HepG2 (cell line): ENCODE data around the gene NT5C. TPM values are rescaled to one million over a fixed set of nuclear protein-coding genes. Genes with fewer than 3 reads are reported as not detected.

Source experiments
- AKAP8 ChIP-seq: sonication (generic); formaldehyde crosslinking; IDR thresholded peaks from 2 replicates; pipeline ENCODE4 v1.5.1; 2020; ENCODE audit warnings: mild to moderate bottlenecking, missing genetic modification reagents
- ATF7 ChIP-seq, 2 experiments: fragments of 450-650 bp in 1 of 2; sonication (generic) in 1 of 2; formaldehyde crosslinking in 1 of 2; IDR thresholded peaks; 2 replicates each; pipeline versions ENCODE4 v1.4.0 to v1.6.1; 2016 to 2020; ENCODE audit warnings: antibody characterized with exemption in 1 of 2, mild to moderate bottlenecking in 1 of 2, missing genetic modification reagents in 1 of 2
- BORCS8-MEF2B ChIP-seq: sonication (generic); formaldehyde crosslinking; IDR thresholded peaks from 2 replicates; pipeline ENCODE4 v1.8.0; 2022; ENCODE audit warnings: mild to moderate bottlenecking, missing genetic modification reagents
- CBX1 ChIP-seq: IDR thresholded peaks from one replicate; pipeline ENCODE4 v1.6.1; 2016; ENCODE audit warnings: antibody characterized with exemption, low read depth
- GPN1 ChIP-seq: sonication (generic); formaldehyde crosslinking; IDR thresholded peaks from 2 replicates; pipeline ENCODE4 v1.5.1; 2020; ENCODE audit warnings: missing genetic modification reagents, borderline replicate concordance
- HMG20B ChIP-seq: conservative IDR thresholded peaks from 2 replicates; pipeline ENCODE4 v1.6.1; 2016; ENCODE audit warnings: missing genetic modification reagents, missing compliant biosample characterization
- IKZF1 ChIP-seq: fragments of 450-650 bp; IDR thresholded peaks from 2 replicates; pipeline ENCODE4 v1.7.1; 2016
- MEF2D ChIP-seq: sonication (generic); formaldehyde crosslinking; IDR thresholded peaks from 2 replicates; pipeline ENCODE4 v1.5.1; 2020; ENCODE audit warnings: mild to moderate bottlenecking, missing genetic modification reagents
- MEIS2 ChIP-seq: sonication (generic); formaldehyde crosslinking; IDR thresholded peaks from 2 replicates; pipeline ENCODE4 v1.9.0; 2021; ENCODE audit warnings: mild to moderate bottlenecking, missing genetic modification reagents
- MIER3 ChIP-seq: IDR thresholded peaks from 2 replicates; pipeline ENCODE4 v1.6.1; 2016; ENCODE audit warnings: missing compliant biosample characterization, borderline replicate concordance
- MYC ChIP-seq: sonication (generic); formaldehyde crosslinking; IDR thresholded peaks from 2 replicates; pipeline ENCODE4 v1.9.0; 2021; ENCODE audit warnings: missing genetic modification reagents, borderline replicate concordance
- PITX1 ChIP-seq: sonication (generic); formaldehyde crosslinking; IDR thresholded peaks from 2 replicates; pipeline ENCODE4 v1.5.1; 2020; ENCODE audit warnings: mild to moderate bottlenecking, missing genetic modification reagents
- RAD21 ChIP-seq: fragments of 450-650 bp; formaldehyde crosslinking; IDR thresholded peaks from 2 replicates; pipeline ENCODE4 v1.5.0; 2020; ENCODE audit warnings: mild to moderate bottlenecking
- SAFB2 ChIP-seq: sonication (generic); formaldehyde crosslinking; IDR thresholded peaks from 2 replicates; pipeline ENCODE4 v1.5.1; 2020; ENCODE audit warnings: missing genetic modification reagents, low read depth, mild to moderate bottlenecking, borderline replicate concordance
- SALL1 ChIP-seq: sonication (generic); formaldehyde crosslinking; IDR thresholded peaks from 2 replicates; pipeline ENCODE4 v1.8.0; 2022; ENCODE audit warnings: mild to moderate bottlenecking, missing genetic modification reagents
- SIX1 ChIP-seq: sonication (generic); formaldehyde crosslinking; IDR thresholded peaks from 2 replicates; pipeline ENCODE4 v1.4.0; 2020; ENCODE audit warnings: missing genetic modification reagents, borderline replicate concordance
- ZBTB1 ChIP-seq: sonication (generic); formaldehyde crosslinking; IDR thresholded peaks from 2 replicates; pipeline ENCODE4 v1.4.0; 2020; ENCODE audit warnings: missing genetic modification reagents, borderline replicate concordance
- ZFP36L1 ChIP-seq: sonication (generic); formaldehyde crosslinking; IDR thresholded peaks from 2 replicates; pipeline ENCODE4 v1.8.0; 2022; ENCODE audit warnings: mild to moderate bottlenecking, missing genetic modification reagents, moderate library complexity
- ZMYM2 ChIP-seq: sonication (generic); formaldehyde crosslinking; IDR thresholded peaks from 2 replicates; pipeline ENCODE4 v1.8.0; 2022; ENCODE audit warnings: mild to moderate bottlenecking, missing genetic modification reagents
- ZNF460 ChIP-seq: sonication (generic); formaldehyde crosslinking; IDR thresholded peaks from 2 replicates; pipeline ENCODE4 v1.5.1; 2020; ENCODE audit warnings: missing genetic modification reagents, mild to moderate bottlenecking, borderline replicate concordance
- ZNF496 ChIP-seq: sonication (generic); formaldehyde crosslinking; IDR thresholded peaks from 2 replicates; pipeline ENCODE4 v1.8.1; 2023; ENCODE audit warnings: mild to moderate bottlenecking, moderate library complexity, missing genetic modification reagents; ENCODE audit not compliant: insufficient replicate concordance
- ZNF605 ChIP-seq: sonication (generic); formaldehyde crosslinking; IDR thresholded peaks from 2 replicates; pipeline ENCODE4 v1.8.0; 2022; ENCODE audit warnings: mild to moderate bottlenecking, missing genetic modification reagents
- polyA plus RNA-seq, 8 experiments: library from polyadenylated mRNA; depleted of rRNA in 3 of 8; stranded (reverse) in 7 of 8; unstranded in 1 of 8; fragments of >200 nt; fragmentation: Illumina TruSeq in 4 of 8; extraction: Trizol in 4 of 8; gene quantifications; 2 replicates each; pipeline versions ENCODE4 v1.2.1 to v1.2.3, GENCODE V29; 2011 to 2016; ENCODE audit warnings: low read depth in 4 of 8, missing spikeins in 1 of 8, mixed read lengths in 1 of 8; ENCODE audit not compliant: insufficient read depth in 1 of 8
- total RNA-seq, 5 experiments: library from RNA; depleted of rRNA; stranded (reverse); fragments of >200 nt; fragmentation: Illumina TruSeq; extraction: Trizol; gene quantifications; 2 replicates each; pipeline ENCODE4 v1.2.3, GENCODE V29; 2016; ENCODE audit warnings: low read depth in 1 of 5
- TF ChIP-seq, protein P1 (sequence below): IDR thresholded peaks from 2 replicates; pipeline ENCODE4 v1.6.1; 2016; ENCODE audit warnings: missing genetic modification reagents, missing compliant biosample characterization
- TF ChIP-seq, protein P2 (sequence below): sonication (generic); formaldehyde crosslinking; IDR thresholded peaks from 2 replicates; pipeline ENCODE4 v1.9.0; 2022; ENCODE audit warnings: missing genetic modification reagents, mild to moderate bottlenecking, borderline replicate concordance
- TF ChIP-seq, protein P3 (sequence below): sonication (generic); formaldehyde crosslinking; IDR thresholded peaks from 2 replicates; pipeline ENCODE4 v1.9.0; 2022; ENCODE audit warnings: low read depth, missing genetic modification reagents
- TF ChIP-seq, protein P4 (sequence below): IDR thresholded peaks from 2 replicates; pipeline ENCODE4 v1.6.1; 2016; ENCODE audit warnings: missing compliant biosample characterization, missing genetic modification reagents, borderline replicate concordance

The NT5C gene
- total and polyA plus RNA-seq, 2 of the 13 experiments (the other 11 are each of a cell fraction or from before 2014, with no cell fraction given), result 42.8 to 48.6 TPM

DNA sequence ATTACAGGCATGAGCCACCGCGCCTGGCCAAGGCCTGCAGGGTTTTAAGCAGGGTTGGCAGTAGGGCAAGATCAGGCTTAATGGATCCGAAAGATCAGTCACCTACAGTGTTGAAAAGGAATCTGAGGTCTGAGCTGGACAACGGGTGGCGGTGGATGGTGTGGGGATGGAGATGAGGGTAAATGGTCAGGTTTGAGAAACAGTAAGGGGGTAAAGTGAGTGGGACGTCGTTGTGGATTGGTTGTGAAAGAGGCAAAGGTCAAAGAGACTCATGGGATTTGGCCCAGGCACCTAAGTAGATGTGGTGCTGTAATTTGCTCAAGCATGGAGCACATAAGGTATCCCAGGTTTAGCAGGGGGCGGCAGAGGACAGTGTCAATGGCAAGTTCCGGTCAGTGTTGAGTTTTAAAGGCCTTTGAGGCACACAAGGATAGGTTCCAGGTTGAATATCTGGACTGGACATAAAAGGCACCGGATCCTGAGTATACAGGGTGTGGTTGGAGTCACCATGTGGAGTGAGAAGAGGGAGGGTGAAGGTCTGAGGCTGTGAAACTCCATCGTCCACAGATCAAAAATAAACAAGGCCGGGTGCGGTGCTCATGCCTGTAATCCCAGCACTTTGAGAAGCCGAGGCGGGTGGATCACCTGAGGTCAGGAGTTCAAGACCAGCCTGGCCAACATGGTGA lies 44.9 kb downstream of the NT5C start (continued):
- no peak for TF ChIP-seq GPN1 (CRISPR knock-in tag)
- TF ChIP-seq BORCS8-MEF2B (CRISPR knock-in tag), result no peak
- TF ChIP-seq HMG20B, result peak; percentile 34; the same call in 1 of the 2 replicates
- no peak for TF ChIP-seq MEIS2 (CRISPR knock-in tag)
- no peak for TF ChIP-seq IKZF1
- TF ChIP-seq MEF2D (CRISPR knock-in tag), result peak; percentile 58; the same call in 1 of the 2 replicates
- TF ChIP-seq, protein P1, sequence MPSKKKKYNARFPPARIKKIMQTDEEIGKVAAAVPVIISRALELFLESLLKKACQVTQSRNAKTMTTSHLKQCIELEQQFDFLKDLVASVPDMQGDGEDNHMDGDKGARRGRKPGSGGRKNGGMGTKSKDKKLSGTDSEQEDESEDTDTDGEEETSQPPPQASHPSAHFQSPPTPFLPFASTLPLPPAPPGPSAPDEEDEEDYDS, result no peak; the same call in 1 of the 2 replicates
- TF ChIP-seq SAFB2 (CRISPR knock-in tag), result no peak; the same call in 1 of the 2 replicates
- TF ChIP-seq ATF7 (IDR thresholded peaks at IDR 0.05), result peak; percentile 8; the same call in 1 of the 2 replicates
- TF ChIP-seq ATF7 (CRISPR knock-in tag; IDR thresholded peaks at IDR 0.05), result no peak; the same call in 1 of the 2 replicates
- peak; percentile 36; the same call in 1 of the 2 replicates for TF ChIP-seq MIER3 (CRISPR knock-in tag)
- TF ChIP-seq SALL1, result no peak
- TF ChIP-seq, protein P2, sequence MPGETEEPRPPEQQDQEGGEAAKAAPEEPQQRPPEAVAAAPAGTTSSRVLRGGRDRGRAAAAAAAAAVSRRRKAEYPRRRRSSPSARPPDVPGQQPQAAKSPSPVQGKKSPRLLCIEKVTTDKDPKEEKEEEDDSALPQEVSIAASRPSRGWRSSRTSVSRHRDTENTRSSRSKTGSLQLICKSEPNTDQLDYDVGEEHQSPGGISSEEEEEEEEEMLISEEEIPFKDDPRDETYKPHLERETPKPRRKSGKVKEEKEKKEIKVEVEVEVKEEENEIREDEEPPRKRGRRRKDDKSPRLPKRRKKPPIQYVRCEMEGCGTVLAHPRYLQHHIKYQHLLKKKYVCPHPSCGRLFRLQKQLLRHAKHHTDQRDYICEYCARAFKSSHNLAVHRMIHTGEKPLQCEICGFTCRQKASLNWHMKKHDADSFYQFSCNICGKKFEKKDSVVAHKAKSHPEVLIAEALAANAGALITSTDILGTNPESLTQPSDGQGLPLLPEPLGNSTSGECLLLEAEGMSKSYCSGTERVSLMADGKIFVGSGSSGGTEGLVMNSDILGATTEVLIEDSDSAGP (CRISPR knock-in tag), result peak; percentile 12; the same call in 1 of the 2 replicates
- no peak for TF ChIP-seq SIX1 (CRISPR knock-in tag)
- peak; percentile 72 for TF ChIP-seq MYC (CRISPR knock-in tag)
- no peak for TF ChIP-seq ZNF460 (CRISPR knock-in tag)
- TF ChIP-seq, protein P3, sequence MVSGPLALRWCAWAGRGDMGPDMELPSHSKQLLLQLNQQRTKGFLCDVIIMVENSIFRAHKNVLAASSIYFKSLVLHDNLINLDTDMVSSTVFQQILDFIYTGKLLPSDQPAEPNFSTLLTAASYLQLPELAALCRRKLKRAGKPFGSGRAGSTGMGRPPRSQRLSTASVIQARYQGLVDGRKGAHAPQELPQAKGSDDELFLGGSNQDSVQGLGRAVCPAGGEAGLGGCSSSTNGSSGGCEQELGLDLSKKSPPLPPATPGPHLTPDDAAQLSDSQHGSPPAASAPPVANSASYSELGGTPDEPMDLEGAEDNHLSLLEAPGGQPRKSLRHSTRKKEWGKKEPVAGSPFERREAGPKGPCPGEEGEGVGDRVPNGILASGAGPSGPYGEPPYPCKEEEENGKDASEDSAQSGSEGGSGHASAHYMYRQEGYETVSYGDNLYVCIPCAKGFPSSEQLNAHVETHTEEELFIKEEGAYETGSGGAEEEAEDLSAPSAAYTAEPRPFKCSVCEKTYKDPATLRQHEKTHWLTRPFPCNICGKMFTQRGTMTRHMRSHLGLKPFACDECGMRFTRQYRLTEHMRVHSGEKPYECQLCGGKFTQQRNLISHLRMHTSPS (CRISPR knock-in tag), result no peak
- peak; percentile 84; the same call in 1 of the 2 replicates for TF ChIP-seq ZFP36L1 (CRISPR knock-in tag)
- 0 out of 2 replicates have a peak, but pooled peaks have one; percentile 8 for TF ChIP-seq RAD21 (CRISPR knock-in tag)
- no peak for TF ChIP-seq ZNF496 (CRISPR knock-in tag)
- TF ChIP-seq AKAP8 (CRISPR knock-in tag), result no peak; the same call in 1 of the 2 replicates
- TF ChIP-seq ZNF605, result peak; percentile 72; the same call in 1 of the 2 replicates
- peak; percentile 24 for TF ChIP-seq CBX1
- TF ChIP-seq ZMYM2 (CRISPR knock-in tag), result peak; percentile 84; the same call in 1 of the 2 replicates
- peak; percentile 78; the same call in 1 of the 2 replicates for TF ChIP-seq PITX1 (CRISPR knock-in tag)
- TF ChIP-seq, protein P4, sequence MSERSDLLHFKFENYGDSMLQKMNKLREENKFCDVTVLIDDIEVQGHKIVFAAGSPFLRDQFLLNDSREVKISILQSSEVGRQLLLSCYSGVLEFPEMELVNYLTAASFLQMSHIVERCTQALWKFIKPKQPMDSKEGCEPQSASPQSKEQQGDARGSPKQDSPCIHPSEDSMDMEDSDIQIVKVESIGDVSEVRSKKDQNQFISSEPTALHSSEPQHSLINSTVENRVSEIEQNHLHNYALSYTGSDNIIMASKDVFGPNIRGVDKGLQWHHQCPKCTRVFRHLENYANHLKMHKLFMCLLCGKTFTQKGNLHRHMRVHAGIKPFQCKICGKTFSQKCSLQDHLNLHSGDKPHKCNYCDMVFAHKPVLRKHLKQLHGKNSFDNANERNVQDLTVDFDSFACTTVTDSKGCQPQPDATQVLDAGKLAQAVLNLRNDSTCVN, result peak; percentile 79; the same call in 1 of the 2 replicates
- no peak for TF ChIP-seq ZBTB1 (CRISPR knock-in tag)
